HG03469 (cell line): ENCODE measurements around the gene MYL6B.
"Not testable (repeated sequence)": the region's sequence is repeated elsewhere in the genome, so short reads cannot be mapped to it uniquely, and the experiment has no call there.

Experiments used
- ATAC-seq: cut with Tn5 transposase; IDR thresholded peaks from one replicate; pipeline ENCODE4 v1.9.1; 2021; ENCODE audit warnings: mild to moderate bottlenecking, moderate library complexity, moderate number of reproducible peaks; ENCODE audit not compliant: unreplicated experiment

Gene MYL6B

DNA sequence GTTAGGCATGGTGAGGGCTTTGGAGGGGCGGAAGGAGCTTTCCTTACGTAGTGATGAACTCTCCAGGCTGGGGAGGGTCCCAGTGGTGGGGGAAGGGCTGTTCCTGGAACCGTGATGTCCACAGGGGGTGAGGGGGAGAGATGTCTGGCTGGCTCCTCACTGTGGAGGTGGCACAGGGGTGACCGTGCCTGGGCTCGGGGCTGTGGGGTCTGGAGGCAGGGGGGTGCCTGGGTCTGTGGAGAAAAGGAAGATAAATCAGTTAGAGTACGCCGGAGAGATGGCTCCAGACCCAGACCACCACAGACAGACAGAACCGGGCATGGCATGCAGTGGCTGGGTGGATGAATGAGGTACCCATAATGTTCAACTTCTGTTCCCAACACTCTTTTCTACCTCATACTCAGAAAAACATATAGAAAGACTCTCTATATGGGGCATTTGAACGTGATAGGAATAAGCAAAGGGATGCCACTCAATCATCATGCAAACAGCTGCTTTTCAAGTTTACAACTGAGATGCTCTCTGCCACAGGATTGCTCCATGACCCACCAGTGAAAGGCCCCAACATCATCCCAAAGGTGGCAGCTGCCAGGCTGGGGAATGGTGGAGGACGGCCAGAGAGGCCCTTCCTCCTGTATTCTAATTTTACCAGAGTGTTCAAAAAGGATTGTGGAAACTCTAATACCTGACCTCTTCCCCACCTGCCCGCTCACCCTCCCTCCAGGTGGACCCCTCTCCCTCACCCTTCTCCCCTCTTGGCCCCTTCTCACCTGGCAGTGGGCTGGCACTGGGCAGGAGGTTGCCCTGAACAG, 11.4 kb downstream of the MYL6B start:
- no peak for ATAC-seq

DNA sequence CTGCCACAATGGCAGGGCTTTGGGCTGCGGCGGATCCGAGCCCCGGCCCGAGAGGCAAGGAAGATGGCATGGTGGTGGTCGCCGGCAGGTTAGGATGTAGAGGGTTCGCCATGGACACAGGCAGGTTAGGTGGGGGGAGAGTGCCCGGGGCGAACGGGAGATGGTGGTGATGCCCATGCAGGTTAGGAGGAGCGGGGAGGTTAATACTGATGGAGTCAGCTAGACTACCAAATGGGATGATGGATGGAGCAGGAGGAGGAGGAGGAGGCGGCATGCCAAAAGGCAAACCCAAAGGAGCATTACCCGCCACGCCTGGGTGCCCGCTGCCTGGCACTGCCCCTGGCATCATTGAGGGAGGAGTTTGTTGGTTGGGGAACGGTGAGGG, 11.9 kb downstream of the MYL6B start:
- no peak for ATAC-seq

DNA sequence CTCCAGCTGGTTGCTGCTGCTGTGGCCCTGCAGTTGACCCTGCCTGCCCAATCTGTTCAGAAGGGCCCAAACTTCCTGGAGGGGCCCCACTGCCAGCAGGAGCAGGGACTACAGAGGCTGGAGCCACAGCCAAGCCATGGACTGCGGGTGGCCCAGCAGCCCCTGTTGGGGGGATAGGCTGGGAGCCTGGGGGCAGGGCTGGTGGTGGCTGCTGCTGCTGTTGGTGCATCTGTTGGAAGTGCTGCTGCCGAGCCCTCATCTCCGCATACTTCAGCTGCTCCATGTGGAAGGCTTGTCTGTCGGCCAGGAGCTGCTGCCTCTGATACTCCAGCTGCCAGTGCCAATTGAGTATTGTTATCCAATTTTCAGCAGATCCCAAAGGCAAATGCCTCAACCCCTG, 13.0 kb downstream of the MYL6B start:
- no peak for ATAC-seq

DNA sequence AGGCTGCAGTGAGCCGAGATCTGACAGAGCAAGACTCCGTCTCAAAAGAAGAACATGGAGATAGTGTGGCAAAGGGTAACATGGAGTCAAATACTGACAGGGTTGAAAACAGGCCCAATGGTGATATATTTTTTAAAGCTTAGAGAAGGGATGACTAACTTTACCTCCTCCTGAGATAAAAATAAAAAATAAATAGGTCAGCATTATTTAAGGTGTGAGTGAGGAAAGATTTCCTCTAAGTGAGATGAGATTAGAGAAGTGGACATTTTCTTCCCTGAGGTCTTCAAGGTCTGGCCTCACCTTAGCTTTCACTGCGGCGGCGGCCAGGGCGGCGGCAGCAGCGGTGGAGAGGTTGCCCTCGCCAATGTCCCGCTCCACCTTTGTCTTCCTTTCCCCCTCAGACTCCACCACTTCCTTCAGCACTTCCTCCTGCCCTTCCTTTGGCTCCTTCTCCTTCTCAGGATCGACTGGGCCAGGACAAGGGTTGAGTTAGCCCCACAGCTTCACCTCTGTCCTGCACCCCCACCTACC, 16.9 kb downstream of the MYL6B start:
- ATAC-seq, result no peak

DNA sequence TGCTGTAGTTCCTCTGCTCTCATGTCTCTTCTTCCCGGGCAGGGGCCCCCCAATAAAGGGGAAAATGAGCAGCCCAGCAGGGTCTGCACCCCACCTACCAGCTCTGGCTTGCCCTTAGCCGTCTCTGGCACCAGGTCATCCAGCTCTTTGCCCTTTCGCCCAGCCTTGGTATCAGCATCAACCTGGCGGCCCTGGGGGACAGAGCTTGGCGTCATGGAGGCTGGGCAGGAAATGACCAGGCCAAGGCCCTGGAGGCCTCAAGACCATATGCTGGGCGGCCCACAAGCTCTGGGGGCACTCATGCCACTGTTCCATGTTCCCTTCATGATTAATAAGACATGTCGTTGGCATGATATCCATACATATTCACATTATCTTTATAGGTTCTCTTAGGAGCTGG, 20.5 kb downstream of the MYL6B start:
- no peak for ATAC-seq

DNA sequence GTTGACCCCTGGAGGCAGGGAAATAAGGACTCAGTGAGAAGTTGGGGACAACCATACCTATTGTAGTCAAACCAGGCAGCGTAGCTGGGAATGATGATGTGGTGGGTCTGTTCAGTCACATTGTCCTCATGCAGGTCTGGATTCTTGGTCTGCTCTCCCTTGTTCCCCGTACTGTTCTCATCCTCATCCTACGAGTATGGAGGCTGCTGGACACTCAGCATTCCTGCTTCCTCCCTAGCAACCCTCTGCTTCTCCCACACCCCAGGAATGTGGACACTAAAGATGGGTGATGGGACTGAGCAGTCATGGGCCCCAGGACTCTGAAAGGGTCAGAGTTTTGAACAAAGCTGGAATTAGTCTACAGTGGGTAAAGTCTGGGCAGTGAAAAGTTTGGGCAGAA, 26.0 kb downstream of the MYL6B start:
- no peak for ATAC-seq

DNA sequence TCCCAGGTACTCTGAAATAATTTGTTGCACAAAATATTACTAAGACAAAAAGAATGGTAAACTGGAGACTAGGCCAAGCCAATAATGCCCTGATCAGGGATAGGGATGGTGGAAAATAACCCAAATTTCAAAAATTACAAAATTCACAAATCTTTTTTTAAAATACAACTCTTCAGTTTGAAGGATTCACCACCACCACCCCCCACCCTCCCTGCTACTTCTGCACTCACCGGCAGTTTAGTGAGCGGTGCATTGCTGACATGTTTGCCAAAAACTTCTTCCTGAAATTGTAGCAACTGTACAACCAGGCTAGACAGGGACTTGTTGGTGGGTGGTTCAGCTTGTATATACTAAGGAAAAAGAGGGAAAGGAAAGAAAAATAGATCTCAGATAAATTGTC, 34.6 kb downstream of the MYL6B start:
- no peak for ATAC-seq

DNA sequence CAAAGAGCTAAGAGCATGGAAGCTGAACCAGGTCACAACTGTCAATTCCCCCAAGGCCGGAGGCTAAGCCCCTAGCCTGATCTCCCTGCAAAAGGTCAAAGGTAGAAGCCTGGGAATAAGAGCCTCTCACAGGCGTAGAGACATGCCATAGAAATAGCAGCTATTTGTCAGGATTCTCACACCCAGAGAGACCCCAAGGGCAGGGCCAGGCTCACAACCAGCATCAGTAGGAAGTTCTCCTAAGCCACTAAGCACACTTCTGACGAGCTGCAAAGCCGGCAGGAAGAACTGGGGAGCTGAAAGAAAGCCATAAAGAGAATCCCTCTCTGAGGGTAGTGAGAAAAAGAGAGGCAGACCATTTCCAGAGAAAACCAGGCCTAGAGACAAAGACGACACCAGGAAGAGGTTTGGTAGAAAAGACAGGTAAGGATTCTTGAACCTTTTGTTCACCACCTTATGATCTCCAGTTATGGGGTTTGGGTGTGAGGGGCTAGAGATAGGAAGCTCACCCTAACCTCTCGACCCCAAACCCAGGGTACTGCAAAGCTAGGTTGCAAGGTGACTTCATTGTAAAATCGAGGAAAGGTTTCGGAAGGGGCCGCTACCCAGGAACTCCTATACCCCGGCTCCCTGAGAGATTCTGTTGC, 35.9 kb downstream of the MYL6B start:
- ATAC-seq, result no peak

DNA sequence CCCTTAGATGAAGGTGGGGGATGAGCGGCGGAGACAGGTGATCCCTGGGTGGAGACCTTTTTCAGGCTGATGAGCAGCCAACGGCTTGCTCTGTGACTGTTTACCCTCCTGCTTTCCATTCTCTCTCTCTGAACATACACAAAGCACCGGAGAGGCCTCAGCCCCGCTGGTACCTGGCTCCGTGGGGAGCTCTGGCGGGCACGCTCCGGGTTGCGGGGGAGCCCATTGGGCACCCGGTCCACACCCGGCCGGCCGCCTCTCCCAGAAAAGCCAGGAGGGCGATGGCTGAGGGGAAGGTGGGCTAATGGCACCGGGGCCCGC, 36.4 kb downstream of the MYL6B start:
- ATAC-seq, result no peak

DNA sequence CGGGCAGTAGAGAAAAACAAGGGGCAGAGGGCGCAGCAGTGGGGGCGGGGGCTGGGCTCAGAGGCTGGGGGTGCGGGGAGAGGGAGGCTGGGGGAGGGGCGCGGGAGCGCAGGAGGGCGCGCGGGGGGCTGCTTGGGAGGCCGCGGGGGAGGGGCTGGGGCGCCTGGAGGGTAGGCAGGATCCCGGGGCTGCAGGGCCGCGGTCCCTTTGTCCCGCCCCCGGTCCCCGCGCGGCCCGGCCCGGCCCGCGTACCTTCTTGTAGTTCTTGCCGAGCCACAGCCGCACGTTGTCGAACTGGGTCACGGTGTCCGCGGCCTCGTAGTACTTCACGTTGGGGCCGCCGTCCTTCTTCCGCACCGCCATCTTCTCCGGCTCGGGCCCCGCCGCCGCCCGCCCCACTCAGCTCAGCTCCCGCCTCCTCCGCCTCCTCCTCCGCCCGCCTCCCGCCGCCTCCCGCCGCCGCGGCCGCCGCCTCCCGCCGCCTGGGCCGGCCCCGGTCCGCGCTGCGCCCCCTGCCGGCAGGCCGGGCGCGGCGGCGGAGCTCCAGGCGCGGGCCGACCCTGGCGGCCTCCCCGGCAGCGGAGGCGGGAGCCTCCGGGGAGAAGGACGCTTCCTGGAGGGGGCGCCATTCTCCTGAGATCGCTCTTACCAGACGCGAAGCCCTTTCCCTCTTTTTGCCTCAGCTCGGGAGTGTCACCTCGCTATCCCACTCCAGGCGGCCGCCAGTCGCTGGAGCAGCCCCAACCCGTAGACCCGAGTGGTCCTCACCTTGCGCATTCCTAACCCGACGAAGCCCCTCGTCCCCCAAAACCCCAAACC, 36.9 kb downstream of the MYL6B start, which contains the start of gene SMARCC2:
SMARCC2 (minus strand) TSS at position 385 of the 819 bp plus-strand sequence; CDS start at position 363, 22 bp downstream.
- ATAC-seq, result no peak

DNA sequence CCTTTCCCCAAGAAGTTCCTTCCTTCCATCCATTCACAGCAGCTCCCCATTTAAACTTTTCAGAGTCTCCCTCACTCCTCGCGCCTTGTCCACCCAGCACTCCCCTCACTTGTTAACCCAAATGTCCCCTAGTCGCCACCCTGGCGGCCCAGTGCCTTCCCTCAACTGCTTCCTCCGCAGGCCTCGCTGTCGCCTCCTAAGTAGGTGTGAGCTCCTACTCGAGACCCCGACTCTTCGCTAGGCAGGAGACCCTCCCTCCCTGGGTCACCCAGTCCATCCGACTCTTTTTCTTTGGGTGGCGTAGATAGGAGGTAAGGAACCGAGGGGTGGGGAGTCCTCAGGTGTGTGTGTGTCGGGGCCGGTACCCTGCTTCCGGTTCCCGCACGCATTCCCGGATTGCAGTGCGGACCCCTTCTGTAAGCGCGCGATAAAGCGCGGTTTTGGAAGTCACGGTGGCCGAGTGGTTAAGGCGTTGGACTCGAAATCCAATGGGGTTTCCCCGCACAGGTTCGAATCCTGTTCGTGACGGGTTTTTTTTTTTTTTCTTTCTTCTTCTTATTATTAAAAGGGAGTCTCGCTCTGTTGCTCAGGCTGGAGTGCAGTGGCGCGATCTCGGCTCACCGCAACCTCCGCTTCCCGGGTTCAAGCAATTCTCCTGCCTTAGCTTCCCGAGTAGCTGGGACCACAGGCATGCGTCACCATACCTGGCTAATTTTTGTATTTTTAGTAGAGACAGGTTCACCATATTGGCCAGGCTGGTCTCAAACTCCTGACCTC, 37.7 kb downstream of the MYL6B start:
- ATAC-seq, result no peak

DNA sequence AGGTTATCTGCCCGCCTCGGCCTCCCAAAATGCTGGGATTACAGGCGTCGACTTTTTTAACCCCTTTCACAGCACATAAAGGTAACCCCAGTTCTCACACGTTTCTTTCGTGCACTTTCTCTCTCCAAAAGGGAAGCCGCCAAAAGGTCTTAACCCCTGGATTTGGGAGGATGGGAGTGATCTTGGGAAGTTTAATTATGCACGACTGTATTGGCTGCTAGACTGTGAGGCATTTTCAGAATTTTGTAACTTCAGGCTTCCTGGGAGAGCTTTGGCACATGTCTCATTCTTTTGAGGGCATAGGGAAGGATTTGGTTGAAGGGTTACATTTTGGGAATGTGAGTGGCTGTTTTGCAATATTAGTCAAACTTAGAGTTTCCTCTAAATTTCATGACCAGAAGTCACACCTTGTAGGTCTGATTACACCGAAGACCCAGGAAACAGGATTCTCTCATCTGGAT, 38.3 kb downstream of the MYL6B start:
- no peak for ATAC-seq

DNA sequence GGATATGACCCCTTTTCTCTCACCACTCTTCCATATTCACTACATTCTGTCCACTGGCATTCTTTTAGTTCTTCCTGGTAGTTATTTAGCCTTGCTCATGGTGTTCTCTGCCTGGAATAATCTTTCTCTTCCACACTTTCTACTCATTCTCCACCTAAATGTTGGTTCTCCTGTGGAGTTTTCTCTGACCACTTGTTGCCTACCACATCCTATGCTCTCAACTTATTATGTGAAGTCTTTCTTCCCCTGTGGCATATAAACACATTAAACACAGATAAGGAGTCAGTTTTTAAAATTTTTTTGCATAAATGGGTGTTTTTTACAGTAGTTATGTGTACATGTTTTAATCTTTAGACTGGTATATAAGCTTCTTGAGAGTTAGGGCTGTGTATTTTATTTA, 40.2 kb downstream of the MYL6B start:
- no peak for ATAC-seq

DNA sequence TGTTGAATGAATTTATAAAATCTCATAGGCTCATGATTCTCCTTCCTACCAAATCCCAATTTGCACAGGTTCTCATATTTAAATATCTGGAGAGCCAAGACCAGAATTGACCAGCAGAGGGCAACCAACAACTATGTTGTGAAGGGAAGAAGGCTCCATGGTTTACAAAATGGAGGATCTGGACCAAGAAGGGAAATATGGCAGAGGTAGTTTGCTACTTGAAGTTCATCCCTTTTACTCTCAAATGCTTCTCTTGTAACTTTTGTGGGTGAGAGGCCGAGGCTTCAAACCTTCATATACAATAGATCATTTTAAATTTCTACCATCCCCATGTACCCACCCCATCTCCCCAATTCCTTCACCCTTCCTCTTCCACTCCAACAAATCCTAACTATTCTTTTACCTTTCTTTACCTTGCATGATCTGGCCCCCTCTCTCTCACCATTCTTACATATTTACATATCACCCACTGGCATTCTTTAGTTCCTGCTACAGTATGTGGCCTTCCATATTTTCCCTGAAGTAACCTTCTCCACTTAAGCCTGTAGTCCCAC, 40.7 kb downstream of the MYL6B start:
- ATAC-seq, result no peak

DNA sequence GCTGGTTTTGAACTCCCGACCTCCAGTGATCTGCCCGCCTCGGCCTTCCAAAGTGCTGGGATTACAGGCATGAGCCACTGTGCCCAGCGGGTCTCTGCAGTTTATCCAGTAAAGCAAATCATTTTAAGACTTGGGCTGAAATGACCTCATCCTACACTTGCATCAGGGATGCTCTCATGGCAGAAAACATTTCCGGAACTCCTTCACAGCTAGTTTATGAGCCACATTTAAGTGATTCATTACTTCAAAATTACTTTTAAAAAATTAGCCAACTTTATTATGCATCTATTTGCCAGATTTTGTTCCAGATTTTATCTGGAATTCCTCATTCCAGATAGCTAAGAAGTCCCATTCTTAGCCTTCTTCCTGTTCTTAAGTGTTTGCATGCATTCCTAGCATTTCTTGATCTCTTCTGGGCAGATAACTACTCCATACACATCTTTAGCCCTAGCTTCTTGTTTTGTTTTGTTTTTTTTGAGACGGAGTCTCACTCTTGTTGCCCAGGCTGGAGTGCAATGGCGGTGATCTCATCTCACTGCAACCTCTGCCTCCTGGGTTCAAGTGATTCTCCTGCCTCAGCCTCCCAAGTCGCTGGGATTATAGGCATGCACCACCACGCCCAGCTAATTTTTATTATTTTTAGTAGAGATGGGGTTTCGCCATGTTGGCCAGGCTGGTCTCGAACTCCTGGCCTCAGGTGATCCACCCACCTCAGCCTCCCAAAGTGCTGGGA, 44.6 kb downstream of the MYL6B start:
- ATAC-seq, result not testable (repeated sequence)

DNA sequence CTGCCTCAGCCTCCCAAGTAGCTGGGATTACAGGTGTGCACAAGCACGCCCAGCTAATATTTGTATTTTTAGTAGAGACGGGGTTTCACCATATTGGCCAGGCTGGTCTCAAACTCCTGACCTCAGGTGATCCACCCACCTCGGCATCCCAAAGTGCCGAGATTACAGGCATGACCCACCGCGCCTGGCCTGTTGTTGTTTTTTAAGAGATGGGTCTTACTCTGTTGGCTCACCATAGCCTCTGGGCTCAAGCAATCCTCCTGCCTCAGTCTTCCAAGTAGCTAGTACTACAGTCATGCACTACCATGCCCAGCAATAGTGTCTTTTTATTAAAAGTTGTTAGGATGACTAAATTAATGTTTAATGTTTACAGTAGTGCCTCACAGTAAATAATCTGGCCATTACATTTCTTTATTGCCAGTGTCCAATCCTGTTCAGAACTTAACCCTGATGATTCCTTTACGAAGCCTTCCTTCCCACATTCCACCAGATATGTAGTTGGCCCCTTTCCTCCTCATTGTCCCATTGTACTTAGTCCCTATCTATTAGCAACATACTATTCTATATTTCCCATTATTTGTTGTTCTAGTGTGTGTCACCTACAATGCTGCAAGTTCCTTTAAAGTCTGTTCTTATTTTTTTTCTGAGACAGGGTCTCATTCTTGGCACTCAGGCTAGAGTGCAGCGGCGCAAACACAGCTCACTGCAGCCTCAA, 45.7 kb downstream of the MYL6B start:
- no peak for ATAC-seq

DNA sequence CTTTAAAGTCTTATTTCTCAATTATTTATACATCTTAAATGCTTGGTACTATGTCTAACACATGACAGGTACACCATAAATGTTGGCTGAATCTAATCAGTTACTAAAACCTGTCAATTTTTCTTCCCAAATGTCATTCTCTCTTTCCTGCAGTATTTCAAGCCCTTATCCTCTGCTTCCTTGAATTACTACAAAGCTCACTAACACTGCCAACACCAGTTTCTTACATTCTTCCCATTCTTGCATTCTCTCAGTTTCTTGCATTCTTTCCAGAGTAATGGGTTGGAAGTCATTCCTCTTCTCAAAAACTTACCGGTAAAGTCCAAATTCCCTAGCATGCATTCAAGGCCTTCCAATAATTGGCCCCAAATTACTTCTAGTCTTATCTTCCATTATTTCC, 46.4 kb downstream of the MYL6B start:
- ATAC-seq, result no peak

DNA sequence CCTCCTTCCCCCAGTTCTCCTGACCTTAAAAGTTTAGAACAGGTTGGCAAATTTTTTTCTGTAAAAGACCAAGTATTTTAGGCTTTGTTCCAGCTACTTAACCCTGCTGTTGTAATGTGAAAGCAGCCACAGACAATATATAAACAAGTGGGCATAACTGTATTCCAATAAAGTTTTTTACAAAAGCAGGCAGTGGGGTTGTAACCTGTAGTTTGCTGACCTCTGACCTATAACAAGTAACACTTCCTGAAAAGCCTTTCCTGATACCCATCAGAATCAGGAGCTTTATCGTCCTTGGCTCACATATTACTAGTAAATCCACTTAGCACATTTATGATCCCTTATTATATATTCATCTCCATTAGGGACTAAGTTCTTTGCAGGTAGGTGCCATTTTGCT, 50.0 kb downstream of the MYL6B start:
- no peak for ATAC-seq

DNA sequence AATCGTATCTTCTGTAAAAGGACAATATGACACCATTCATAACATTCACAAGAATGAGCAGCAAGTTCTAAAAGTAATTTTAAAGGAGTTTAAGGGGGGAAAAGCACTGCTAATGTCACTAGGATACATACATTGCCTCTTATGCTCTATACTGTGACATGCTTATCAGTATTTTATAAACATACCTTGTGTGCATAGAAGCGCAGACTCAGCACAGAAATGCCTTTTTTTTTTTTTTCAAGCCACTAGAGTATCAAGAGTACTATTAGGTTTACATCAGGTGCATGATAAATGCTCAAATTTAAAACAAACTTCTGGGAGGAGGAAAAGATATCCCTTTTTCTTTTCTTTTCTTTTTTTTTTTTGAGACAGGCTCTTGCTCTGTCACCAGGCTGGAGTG, 50.5 kb downstream of the MYL6B start:
- no peak for ATAC-seq
